Measurements from ENCODE around the gene PTPRN.

- no peak for TF ChIP-seq CTCF (IDR thresholded peaks at IDR 0.05 in 2 of 3, conservative IDR thresholded peaks at IDR 0.05 in 1 of 3; ENCODE audit: borderline replicate concordance in 1 of 3, insufficient read depth in 1 of 3, low read depth in 2 of 3, low read length in 2 of 3)
- no peak for TF ChIP-seq EZH2 (IDR thresholded peaks at IDR 0.05)
- no peak for TF ChIP-seq EZH2phosphoT487 (IDR thresholded peaks at IDR 0.05; ENCODE audit: borderline replicate concordance)
- TF ChIP-seq MAX (IDR thresholded peaks at IDR 0.05) = no peak
- no peak for TF ChIP-seq ZNF274 (IDR thresholded peaks at IDR 0.05; ENCODE audit: low read depth, low read length)
- no peak for TF ChIP-seq EGR1 (IDR thresholded peaks at IDR 0.05; ENCODE audit: low read depth)
- no peak for TF ChIP-seq POLR2AphosphoS5 (IDR thresholded peaks at IDR 0.05; ENCODE audit: low read depth, low read length)
- no peak for TF ChIP-seq SP1 (IDR thresholded peaks at IDR 0.05; ENCODE audit: low read depth)
- TF ChIP-seq RAD21 (IDR thresholded peaks at IDR 0.05; ENCODE audit: low read depth) = no peak
- TF ChIP-seq ELF1 (IDR thresholded peaks at IDR 0.05; ENCODE audit: borderline replicate concordance, low read depth) = no peak
Measured at GRCh38 chr2:219325657-219326315, 16.6 kb upstream of the PTPRN start.

Measured in HCT116 (cell line).